EL (cell line): ENCODE measurements around the gene CDR2.
A peak's percentile ranks its signal among the peaks of the same experiment; 100 is the strongest.
"Not testable (repeated sequence)": the region's sequence is repeated elsewhere in the genome, so short reads cannot be mapped to it uniquely, and the experiment has no call there.

Source experiments
- DNase-seq: peaks from one replicate; pipeline ENCODE4 v3.0.0-alpha.2; 2016

Gene CDR2

GRCh38 chr16:22374311-22375116, at the start of gene CDR2:
Gene CDR2 (minus strand): TSS chr16:22374619. CDS start chr16:22374309, 310 bp downstream.
- peak; percentile 97 for DNase-seq

- DNase-seq: no peak
These were observed 49.3 kb upstream of the CDR2 start for GRCh38 chr16:22423716-22424115.

GRCh38 chr16:22421136-22421535, 46.7 kb upstream of the CDR2 start:
- no peak for DNase-seq

- DNase-seq: no peak
These were observed 46.3 kb upstream of the CDR2 start for GRCh38 chr16:22420606-22421135.

GRCh38 chr16:22419908-22420307, 45.5 kb upstream of the CDR2 start:
- no peak for DNase-seq

- no peak for DNase-seq
These were observed 44.4 kb upstream of the CDR2 start for GRCh38 chr16:22418826-22419225.

GRCh38 chr16:22417798-22418197, 43.4 kb upstream of the CDR2 start:
- DNase-seq: not testable (repeated sequence)

- no peak for DNase-seq
These were observed 42.6 kb upstream of the CDR2 start for GRCh38 chr16:22417019-22417418.

GRCh38 chr16:22413819-22414218, 39.4 kb upstream of the CDR2 start:
- no peak for DNase-seq

- no peak for DNase-seq
These were observed 33.1 kb upstream of the CDR2 start for GRCh38 chr16:22407486-22407885.

GRCh38 chr16:22402191-22402590, 27.8 kb upstream of the CDR2 start:
- peak; percentile 55 for DNase-seq

GRCh38 chr16:22400900-22401299, 26.5 kb upstream of the CDR2 start:
- no peak for DNase-seq

- no peak for DNase-seq
These were observed 23.5 kb upstream of the CDR2 start for GRCh38 chr16:22397931-22398330.

GRCh38 chr16:22397464-22397863, 23.0 kb upstream of the CDR2 start:
- DNase-seq: peak; percentile 96

GRCh38 chr16:22395960-22396359, 21.5 kb upstream of the CDR2 start:
- DNase-seq: no peak

GRCh38 chr16:22394121-22394520, 19.7 kb upstream of the CDR2 start:
- no peak for DNase-seq

- no peak for DNase-seq
These were observed 13.8 kb upstream of the CDR2 start for GRCh38 chr16:22388101-22388644.

- peak; percentile 93 for DNase-seq
These were observed 12.6 kb upstream of the CDR2 start for GRCh38 chr16:22386976-22387375.

- DNase-seq: no peak
These were observed 10.8 kb upstream of the CDR2 start for GRCh38 chr16:22385196-22385595.

GRCh38 chr16:22383827-22384226, 9.4 kb upstream of the CDR2 start:
- no peak for DNase-seq

- DNase-seq: no peak
These were observed 7.0 kb upstream of the CDR2 start for GRCh38 chr16:22381392-22381791.

GRCh38 chr16:22380529-22380928, 6.1 kb upstream of the CDR2 start:
- no peak for DNase-seq

- no peak for DNase-seq
These were observed 5.2 kb upstream of the CDR2 start for GRCh38 chr16:22379656-22380055.

GRCh38 chr16:22375963-22376640, 1.7 kb upstream of the CDR2 start:
- no peak for DNase-seq
